Lung (tissue), 12 donors: ENCODE results near the gene ZNF526. TPM values are rescaled to one million over a fixed set of nuclear protein-coding genes. Genes with fewer than 3 reads are reported as not detected.

ENCODE experiments used
- ATAC-seq: fragments of 200-7000 bp; cut with Tn5 transposase; one replicate; pipeline ENCODE4 v1.9.1; 2020; ENCODE audit warnings: moderate number of reproducible peaks; ENCODE audit not compliant: insufficient read depth, low FRiP score
- DNase-seq, 3 donors: peaks; one replicate each; pipeline ENCODE4 v3.0.0-alpha.2; 2013 to 2017
- H3K27ac ChIP-seq, 2 donors: one replicate each; pipeline ENCODE4 v1.5.1; 2013; ENCODE audit warnings: mild to moderate bottlenecking in 2 of 2, moderate library complexity in 2 of 2, control low read depth in 1 of 2, inconsistent platforms in 1 of 2, low read depth in 1 of 2, low read length in 1 of 2
- H3K27me3 ChIP-seq, 3 donors: one replicate each; pipeline ENCODE4 v1.5.1; 2013; ENCODE audit warnings: low read length in 2 of 3; ENCODE audit not compliant: control insufficient read depth in 3 of 3, insufficient read depth in 3 of 3
- H3K36me3 ChIP-seq, 4 donors: one replicate each; pipeline ENCODE4 v1.5.1; 2013; ENCODE audit warnings: low read length in 4 of 4, mild to moderate bottlenecking in 1 of 4, moderate library complexity in 1 of 4; ENCODE audit not compliant: control insufficient read depth in 4 of 4, insufficient read depth in 4 of 4
- H3K4me1 ChIP-seq, 5 donors: one replicate each; pipeline ENCODE4 v1.5.1; 2013; ENCODE audit warnings: low read length in 5 of 5, mild to moderate bottlenecking in 2 of 5, moderate library complexity in 1 of 5; ENCODE audit not compliant: control insufficient read depth in 5 of 5, insufficient read depth in 5 of 5
- H3K4me3 ChIP-seq: one replicate; pipeline ENCODE4 v1.5.1; 2013; ENCODE audit warnings: mild to moderate bottlenecking, control low read depth, moderate library complexity
- H3K9ac ChIP-seq, 2 donors: one replicate each; pipeline ENCODE4 v1.5.1; 2013; ENCODE audit warnings: low read length in 2 of 2, control low read depth in 1 of 2; ENCODE audit not compliant: insufficient read depth in 1 of 2
- H3K9me3 ChIP-seq, 4 donors: one replicate each; pipeline ENCODE4 v1.5.1; 2013; ENCODE audit warnings: low read length in 3 of 4, mild to moderate bottlenecking in 1 of 4, moderate library complexity in 1 of 4; ENCODE audit not compliant: control insufficient read depth in 4 of 4, insufficient read depth in 3 of 4
- WGBS, 2 donors: extraction: QIAGEN DNeasy Blood & Tissue Kit; methylation state at CpG; one replicate each; pipeline ENCODE4 v1.1.7; 2013; 5-methylcytosine and 5-hydroxymethylcytosine counted together
- polyA plus RNA-seq, 2 donors: library from polyadenylated mRNA; stranded (reverse); fragments of 200-250 nt; gene quantifications; one replicate each; pipeline ENCODE4 v1.2.1, GENCODE V29; 2013
- total RNA-seq, 2 donors: library from RNA; depleted of rRNA in 1 of 2; stranded (reverse); fragments of >200 nt in 1 of 2; gene quantifications; one replicate each; pipeline ENCODE4 v1.2.1, GENCODE V29; 2014 to 2021
- TF ChIP-seq, protein P1 (sequence below): IDR thresholded peaks from 2 replicates; pipeline ENCODE4 v1.5.1; 2012; ENCODE audit warnings: mild to moderate bottlenecking; ENCODE audit errors: control extremely low read depth, extremely low read depth
- donor health status: control.
- donor health status: control.
- donor health status: Bipolar disorder and iron deficiency.
- donor health status: healthy.
- donor health status: DM: yes; HTN: yes; CAD: no.

ZNF526 gene
- total and polyA plus RNA-seq, 4 donors, result 4.6 to 14.4 (median 5.4) TPM

DNA sequence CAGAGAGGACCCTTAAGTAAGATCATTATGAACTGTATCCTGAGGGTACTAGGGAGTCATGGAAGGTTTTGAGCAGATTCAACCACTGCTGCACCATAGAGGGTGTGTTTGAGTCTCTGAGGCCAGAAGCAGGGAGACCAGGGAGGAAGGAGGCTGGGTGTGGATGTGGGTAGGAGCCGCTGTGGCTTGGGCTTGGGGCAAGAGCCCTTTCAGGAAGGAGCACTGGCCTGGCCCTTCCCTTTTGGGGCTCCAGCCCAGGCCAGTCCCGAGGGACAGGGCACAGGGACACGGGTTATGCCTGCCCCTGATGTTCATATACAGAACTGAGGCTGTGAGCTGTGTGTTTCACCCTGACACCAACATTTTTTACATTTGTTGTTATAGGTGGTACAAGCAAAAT lies 56.2 kb downstream of the ZNF526 start:
- H3K4me1 ChIP-seq, result peaks cover 11 to 29% (median 15%) of the 10 kb centered on the region in 5 donors
- TF ChIP-seq, protein P1, sequence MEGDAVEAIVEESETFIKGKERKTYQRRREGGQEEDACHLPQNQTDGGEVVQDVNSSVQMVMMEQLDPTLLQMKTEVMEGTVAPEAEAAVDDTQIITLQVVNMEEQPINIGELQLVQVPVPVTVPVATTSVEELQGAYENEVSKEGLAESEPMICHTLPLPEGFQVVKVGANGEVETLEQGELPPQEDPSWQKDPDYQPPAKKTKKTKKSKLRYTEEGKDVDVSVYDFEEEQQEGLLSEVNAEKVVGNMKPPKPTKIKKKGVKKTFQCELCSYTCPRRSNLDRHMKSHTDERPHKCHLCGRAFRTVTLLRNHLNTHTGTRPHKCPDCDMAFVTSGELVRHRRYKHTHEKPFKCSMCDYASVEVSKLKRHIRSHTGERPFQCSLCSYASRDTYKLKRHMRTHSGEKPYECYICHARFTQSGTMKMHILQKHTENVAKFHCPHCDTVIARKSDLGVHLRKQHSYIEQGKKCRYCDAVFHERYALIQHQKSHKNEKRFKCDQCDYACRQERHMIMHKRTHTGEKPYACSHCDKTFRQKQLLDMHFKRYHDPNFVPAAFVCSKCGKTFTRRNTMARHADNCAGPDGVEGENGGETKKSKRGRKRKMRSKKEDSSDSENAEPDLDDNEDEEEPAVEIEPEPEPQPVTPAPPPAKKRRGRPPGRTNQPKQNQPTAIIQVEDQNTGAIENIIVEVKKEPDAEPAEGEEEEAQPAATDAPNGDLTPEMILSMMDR, result no peak
- WGBS, 2 donors, result 38 to 42% methylated on average over 3 of the region's 3 CpGs
- no peak overlapping the region for H3K4me3 ChIP-seq
- H3K27ac ChIP-seq, result peak overlapping the region in 1 of 2 donors; percentile 15
- no peak for DNase-seq
- no peak overlapping the region for H3K9ac ChIP-seq
- H3K36me3 ChIP-seq, result peaks cover 4 to 34% (median 19%) of the 10 kb centered on the region in 4 donors
- no peaks in the 10 kb centered on the region for H3K27me3 ChIP-seq
- H3K9me3 ChIP-seq, result no peaks in the 10 kb centered on the region
- ATAC-seq, result no peak

DNA sequence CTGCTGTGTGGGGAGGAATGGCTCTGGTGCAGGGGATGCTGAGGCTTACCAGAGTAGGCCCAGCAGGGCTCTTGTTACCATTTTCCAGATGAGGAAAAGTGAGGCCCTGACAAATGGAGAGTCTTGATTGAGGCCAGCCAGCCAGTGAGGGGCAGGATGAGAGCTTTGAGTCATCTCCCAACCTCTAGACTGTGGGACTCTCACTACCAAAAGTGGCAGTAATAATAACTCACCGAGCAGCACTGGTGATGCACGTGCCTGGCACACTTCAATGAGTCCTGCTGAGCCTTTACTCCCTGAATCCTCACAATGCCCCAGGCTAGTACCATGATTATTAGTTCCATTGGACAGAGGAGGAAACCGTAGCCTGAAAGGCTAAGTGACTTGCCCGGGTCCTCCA lies 56.7 kb downstream of the ZNF526 start:
- Histone ChIP-seq H3K4me1 (peaks cover 13 to 34% (median 20%) of the 10 kb centered on the region in 5 donors), H3K27me3 (no peaks in the 10 kb centered on the region), H3K9me3 (no peaks in the 10 kb centered on the region), H3K27ac (no peak overlapping the region), H3K36me3 (peaks cover 4 to 32% (median 19%) of the 10 kb centered on the region in 4 donors), H3K9ac (no peak overlapping the region), H3K4me3 (no peak overlapping the region)
- ATAC-seq (no peak), DNase-seq (no peak)
- TF ChIP-seq, protein P1, result no peak
- WGBS, 2 donors, result 89 to 92% methylated on average over 4 of the region's 4 CpGs

Other genes starting within 250 kb of the ZNF526 start
- under 1 TPM; 0.09 to 0.40 TPM for gene ATP1A3, start 226.1 kb upstream of the ZNF526 start, total RNA-seq
- gene ATP1A3, start 226.1 kb upstream of the ZNF526 start, polyA plus RNA-seq, result under 1 TPM; 0.10 to 0.16 TPM
- 1 to 10 TPM in 1 of 2 donors, under 1 TPM in 1; 0.83 to 1.6 TPM for gene GRIK5, start 150.1 kb upstream of the ZNF526 start, total RNA-seq
- under 1 TPM; 0.26 TPM for gene GRIK5, start 150.1 kb upstream of the ZNF526 start, polyA plus RNA-seq
- gene ZNF574, start 144.1 kb upstream of the ZNF526 start, total RNA-seq, result 10 to 100 TPM; 11.5 to 13.7 TPM
- 1 to 10 TPM; 6.8 to 8.6 TPM for gene ZNF574, start 144.1 kb upstream of the ZNF526 start, polyA plus RNA-seq
- gene POU2F2, start 87.9 kb upstream of the ZNF526 start, total RNA-seq, result 1 to 10 TPM; 3.2 to 7.6 TPM
- 10 to 100 TPM in 1 of 2 donors, 1 to 10 TPM in 1; 1.9 to 11.9 TPM for gene POU2F2, start 87.9 kb upstream of the ZNF526 start, polyA plus RNA-seq
- gene DEDD2, start 2.6 kb upstream of the ZNF526 start, total RNA-seq, result 10 to 100 TPM; 34.1 to 39.4 TPM
- gene DEDD2, start 2.6 kb upstream of the ZNF526 start, polyA plus RNA-seq, result 10 to 100 TPM; 31.4 to 60.8 TPM
- 10 to 100 TPM; 23.7 to 38.8 TPM for gene GSK3A, start 22.3 kb downstream of the ZNF526 start, total RNA-seq
- 10 to 100 TPM; 53.7 to 54.2 TPM for gene GSK3A, start 22.3 kb downstream of the ZNF526 start, polyA plus RNA-seq
- gene ERF, start 34.8 kb downstream of the ZNF526 start, total RNA-seq, result 10 to 100 TPM; 24.2 to 53.6 TPM
- gene ERF, start 34.8 kb downstream of the ZNF526 start, polyA plus RNA-seq, result 10 to 100 TPM; 35.2 to 50.8 TPM
- gene CIC, start 48.9 kb downstream of the ZNF526 start, total RNA-seq, result 10 to 100 TPM; 31.2 to 84.5 TPM
- gene CIC, start 48.9 kb downstream of the ZNF526 start, polyA plus RNA-seq, result 10 to 100 TPM; 38.2 to 43.0 TPM
- 1 to 10 TPM in 1 of 2 donors, under 1 TPM in 1; 0.23 to 1.0 TPM for gene PRR19, start 81.8 kb downstream of the ZNF526 start, total RNA-seq
- gene PRR19, start 81.8 kb downstream of the ZNF526 start, polyA plus RNA-seq, result under 1 TPM; 0.63 to 0.92 TPM
- gene PAFAH1B3, start 82.3 kb downstream of the ZNF526 start, total RNA-seq, result 10 to 100 TPM; 30.1 to 30.6 TPM
- 10 to 100 TPM; 27.2 to 33.0 TPM for gene PAFAH1B3, start 82.3 kb downstream of the ZNF526 start, polyA plus RNA-seq
- gene TMEM145, start 93.0 kb downstream of the ZNF526 start, total RNA-seq, result under 1 TPM in 1 of 2 donors, not detected in 1; 0.95 TPM
- under 1 TPM; 0.12 to 0.40 TPM for gene TMEM145, start 93.0 kb downstream of the ZNF526 start, polyA plus RNA-seq
- 10 to 100 TPM; 14.5 to 21.7 TPM for gene MEGF8, start 105.3 kb downstream of the ZNF526 start, total RNA-seq
- gene MEGF8, start 105.3 kb downstream of the ZNF526 start, polyA plus RNA-seq, result 1 to 10 TPM; 6.0 to 7.6 TPM
- 1 to 10 TPM in 1 of 2 donors, not detected in 1; 1.0 TPM for gene CNFN, start 170.0 kb downstream of the ZNF526 start, total RNA-seq
- 1 to 10 TPM; 2.2 to 4.1 TPM for gene CNFN, start 170.0 kb downstream of the ZNF526 start, polyA plus RNA-seq
- 1 to 10 TPM; 4.5 TPM for gene LIPE, start 207.1 kb downstream of the ZNF526 start, total RNA-seq
- gene LIPE, start 207.1 kb downstream of the ZNF526 start, polyA plus RNA-seq, result 1 to 10 TPM; 3.6 to 7.7 TPM
- 100 to 1,000 TPM in 1 of 2 donors, 10 to 100 TPM in 1; 98.9 to 154 TPM for gene CXCL17, start 222.6 kb downstream of the ZNF526 start, total RNA-seq
- 100 to 1,000 TPM; 289 to 688 TPM for gene CXCL17, start 222.6 kb downstream of the ZNF526 start, polyA plus RNA-seq